OCI-LY1 (cell line): ENCODE results near the gene RAET1L.
"Not testable (repeated sequence)": the region's sequence is repeated elsewhere in the genome, so short reads cannot be mapped to it uniquely, and the experiment has no call there.

Source experiments
- H2AFZ ChIP-seq: fragments of 200-600 bp; sonication (generic), shearing (Covaris generic); 2 replicates; pipeline ENCODE4 v1.6.0; 2014; ENCODE audit warnings: antibody characterized with exemption, mild to moderate bottlenecking, low read length
- H3F3A ChIP-seq: fragments of 200-600 bp; sonication (generic), shearing (Covaris generic); 2 replicates; pipeline ENCODE4 v1.6.0; 2014; ENCODE audit warnings: mild to moderate bottlenecking, antibody characterized with exemption, low read length, moderate library complexity; ENCODE audit not compliant: insufficient read depth
- H3K27ac ChIP-seq: fragments of 200-600 bp; sonication (generic); 2 replicates; pipeline ENCODE4 v1.5.1; 2014; ENCODE audit warnings: low read length, mixed run types, mild to moderate bottlenecking, low read depth; ENCODE audit not compliant: poor library complexity, severe bottlenecking
- H3K27me3 ChIP-seq: fragments of 200-600 bp; sonication (generic); 2 replicates; pipeline ENCODE4 v1.6.0; 2014; ENCODE audit warnings: antibody characterized with exemption, mild to moderate bottlenecking, low read length, moderate library complexity; ENCODE audit not compliant: insufficient read depth
- H3K36me3 ChIP-seq: fragments of 200-600 bp; sonication (generic); 2 replicates; pipeline ENCODE4 v1.6.1; 2014; ENCODE audit warnings: mild to moderate bottlenecking, antibody characterized with exemption, low read length, moderate library complexity, mixed read lengths; ENCODE audit not compliant: insufficient read depth
- H3K4me1 ChIP-seq: fragments of 200-600 bp; sonication (generic); 2 replicates; pipeline ENCODE4 v1.5.1; 2014; ENCODE audit warnings: mild to moderate bottlenecking, low read length, moderate library complexity; ENCODE audit not compliant: insufficient read depth, severe bottlenecking
- H3K4me2 ChIP-seq: fragments of 200-600 bp; sonication (generic), shearing (Covaris generic); 2 replicates; pipeline ENCODE4 v1.6.1; 2014; ENCODE audit warnings: low read length
- H3K4me3 ChIP-seq: fragments of 200-600 bp; sonication (generic); 2 replicates; pipeline ENCODE4 v1.5.1; 2014; ENCODE audit warnings: low read length, low read depth, mild to moderate bottlenecking, mixed read lengths; ENCODE audit not compliant: poor library complexity, severe bottlenecking
- H3K79me2 ChIP-seq: fragments of 200-600 bp; shearing (Covaris generic); 2 replicates; pipeline ENCODE4 v1.6.1; 2016; ENCODE audit warnings: mixed run types, low read length, mixed read lengths; ENCODE audit not compliant: insufficient read depth
- H3K9ac ChIP-seq: fragments of 200-600 bp; sonication (generic), shearing (Covaris generic); 2 replicates; pipeline ENCODE4 v1.6.1; 2014; ENCODE audit warnings: mild to moderate bottlenecking, low read length, mixed read lengths
- H3K9me2 ChIP-seq: fragments of 200-600 bp; sonication (generic), shearing (Covaris generic); 2 replicates; pipeline ENCODE4 v1.6.1; 2014; ENCODE audit warnings: low read depth, mild to moderate bottlenecking, low read length, mixed read lengths
- H3K9me3 ChIP-seq: fragments of 200-600 bp; shearing (Covaris generic); 2 replicates; pipeline ENCODE4 v1.6.1; 2014; ENCODE audit warnings: low read length, mixed read lengths
- H4K20me1 ChIP-seq: fragments of 200-600 bp; sonication (generic), shearing (Covaris generic); 2 replicates; pipeline ENCODE4 v1.6.0; 2016; ENCODE audit warnings: mild to moderate bottlenecking, low read length; ENCODE audit not compliant: insufficient read depth
- CTCF ChIP-seq: fragments of 200-600 bp; sonication (generic), shearing (Covaris generic); IDR thresholded peaks from 2 replicates; pipeline ENCODE4 v1.5.1; 2017; ENCODE audit warnings: mild to moderate bottlenecking, antibody characterized with exemption, low read length, moderate library complexity, mixed read lengths
- EZH2 ChIP-seq: fragments of 200-600 bp; sonication (generic), shearing (Covaris generic); IDR thresholded peaks from 2 replicates; pipeline ENCODE4 v1.8.0; 2017; ENCODE audit warnings: borderline replicate concordance, mixed run types, mild to moderate bottlenecking, antibody characterized with exemption, low read length, moderate library complexity, mixed read lengths

Gene RAET1L

DNA sequence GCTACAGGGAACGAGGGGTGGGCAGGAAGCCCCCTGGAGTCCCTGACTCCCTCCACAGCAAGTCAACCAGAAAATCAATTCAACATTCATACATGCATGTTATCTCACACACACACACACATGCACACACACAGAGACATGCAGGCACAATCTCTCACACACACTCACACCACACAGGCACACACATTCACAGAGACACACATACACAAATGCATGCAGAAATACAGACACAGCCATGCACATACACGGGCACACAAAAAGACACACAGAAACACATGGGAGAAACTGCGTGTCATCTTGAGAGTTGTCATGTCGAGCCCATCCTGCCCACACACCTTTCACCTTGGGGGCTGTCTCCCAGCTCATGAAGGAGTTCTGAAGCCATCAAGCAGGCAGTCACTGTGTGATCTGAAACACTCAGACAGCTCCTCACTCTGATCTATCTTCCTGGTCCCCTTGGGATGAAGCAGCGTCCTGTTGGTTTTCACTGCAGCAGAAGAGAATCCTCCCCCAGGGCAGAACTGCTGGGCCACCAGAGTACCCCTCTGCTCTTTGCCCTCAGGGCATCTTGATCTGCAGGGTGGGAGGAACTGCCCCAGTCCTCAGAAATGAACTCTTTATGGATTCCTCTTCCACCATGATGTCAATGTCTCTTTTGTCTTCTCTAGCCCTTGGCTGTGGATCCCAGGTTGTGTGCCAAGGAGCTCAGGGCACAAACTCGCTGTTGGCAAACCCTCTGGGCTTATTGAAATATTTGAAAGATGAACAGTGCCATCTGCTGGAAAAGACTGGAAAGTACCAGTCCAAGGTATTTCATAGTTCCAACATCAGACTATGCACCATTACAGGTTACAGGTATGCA, 8.8 kb downstream of the RAET1L start:
- Histone ChIP-seq H3K9me3 (no peaks in the 10 kb centered on the region), H3K4me2 (no peak overlapping the region), H3K27me3 (no peaks in the 10 kb centered on the region), H3K36me3 (no peaks in the 10 kb centered on the region), H3K9me2 (no peaks in the 10 kb centered on the region), H3F3A (no peaks in the 10 kb centered on the region), H3K9ac (no peak overlapping the region), H4K20me1 (no peaks in the 10 kb centered on the region), H3K4me1 (no peaks in the 10 kb centered on the region), H3K4me3 (no peak overlapping the region), H2AFZ (no peak overlapping the region), H3K27ac (no peak overlapping the region), H3K79me2 (no peaks in the 10 kb centered on the region)
- TF ChIP-seq CTCF (peak; percentile 55), EZH2 (no peak)

DNA sequence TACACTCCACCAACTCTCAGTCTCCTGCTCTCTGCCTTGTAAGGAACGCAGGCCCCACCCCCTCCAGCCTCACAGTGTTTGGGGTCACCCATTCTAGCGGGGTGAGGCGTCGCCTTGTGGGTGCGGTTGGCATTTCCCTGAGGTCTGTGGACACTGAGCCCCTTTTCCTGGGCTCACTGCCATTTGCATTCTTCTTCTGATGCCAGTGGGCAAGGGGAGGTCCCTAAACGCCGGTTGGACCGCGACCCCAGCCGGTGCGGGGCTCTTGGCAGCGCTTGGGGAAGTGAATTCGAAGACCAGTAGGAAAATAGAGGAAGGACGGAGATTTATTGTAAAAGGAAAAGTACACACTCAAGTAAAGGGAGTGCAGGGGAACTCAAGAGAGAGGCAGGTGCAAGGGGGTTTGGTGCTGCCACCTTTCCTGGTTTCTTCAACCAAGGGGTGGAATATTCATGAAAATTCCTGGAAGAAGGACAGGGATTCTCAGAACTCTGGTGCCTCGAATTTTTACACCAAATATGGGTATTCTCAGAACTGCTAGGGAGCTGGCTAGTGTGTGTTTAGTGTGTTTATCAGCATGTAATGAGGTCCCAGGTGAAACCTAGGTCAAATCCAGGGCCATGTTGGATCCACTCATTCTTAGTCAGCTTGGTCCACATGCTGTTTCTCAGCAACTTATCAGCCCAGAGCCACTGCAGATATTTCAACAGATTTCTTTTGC, 9.9 kb downstream of the RAET1L start:
- not testable (repeated sequence) for H3K79me2 ChIP-seq, H3K4me1 ChIP-seq, H4K20me1 ChIP-seq, H3K4me2 ChIP-seq, H2AFZ ChIP-seq, H3K9me2 ChIP-seq, H3K9ac ChIP-seq, H3F3A ChIP-seq, H3K4me3 ChIP-seq, H3K9me3 ChIP-seq, H3K27me3 ChIP-seq, H3K36me3 ChIP-seq, H3K27ac ChIP-seq

GRCh38 chr6:150014623-150015280, 10.6 kb downstream of the RAET1L start:
- not testable (repeated sequence) for H3K9me3 ChIP-seq, H3K4me1 ChIP-seq, H3K4me3 ChIP-seq, H2AFZ ChIP-seq, H3K9me2 ChIP-seq, H3K4me2 ChIP-seq, H3K36me3 ChIP-seq, H3F3A ChIP-seq, H4K20me1 ChIP-seq, H3K27me3 ChIP-seq, H3K79me2 ChIP-seq, H3K9ac ChIP-seq, H3K27ac ChIP-seq

GRCh38 chr6:150013785-150014622, 11.3 kb downstream of the RAET1L start:
- H3F3A ChIP-seq, H3K79me2 ChIP-seq, H4K20me1 ChIP-seq, H3K4me3 ChIP-seq, H3K9me2 ChIP-seq, H3K4me2 ChIP-seq, H3K4me1 ChIP-seq, H3K36me3 ChIP-seq, H3K27me3 ChIP-seq, H3K9me3 ChIP-seq, H3K9ac ChIP-seq, H2AFZ ChIP-seq, H3K27ac ChIP-seq: not testable (repeated sequence)

DNA sequence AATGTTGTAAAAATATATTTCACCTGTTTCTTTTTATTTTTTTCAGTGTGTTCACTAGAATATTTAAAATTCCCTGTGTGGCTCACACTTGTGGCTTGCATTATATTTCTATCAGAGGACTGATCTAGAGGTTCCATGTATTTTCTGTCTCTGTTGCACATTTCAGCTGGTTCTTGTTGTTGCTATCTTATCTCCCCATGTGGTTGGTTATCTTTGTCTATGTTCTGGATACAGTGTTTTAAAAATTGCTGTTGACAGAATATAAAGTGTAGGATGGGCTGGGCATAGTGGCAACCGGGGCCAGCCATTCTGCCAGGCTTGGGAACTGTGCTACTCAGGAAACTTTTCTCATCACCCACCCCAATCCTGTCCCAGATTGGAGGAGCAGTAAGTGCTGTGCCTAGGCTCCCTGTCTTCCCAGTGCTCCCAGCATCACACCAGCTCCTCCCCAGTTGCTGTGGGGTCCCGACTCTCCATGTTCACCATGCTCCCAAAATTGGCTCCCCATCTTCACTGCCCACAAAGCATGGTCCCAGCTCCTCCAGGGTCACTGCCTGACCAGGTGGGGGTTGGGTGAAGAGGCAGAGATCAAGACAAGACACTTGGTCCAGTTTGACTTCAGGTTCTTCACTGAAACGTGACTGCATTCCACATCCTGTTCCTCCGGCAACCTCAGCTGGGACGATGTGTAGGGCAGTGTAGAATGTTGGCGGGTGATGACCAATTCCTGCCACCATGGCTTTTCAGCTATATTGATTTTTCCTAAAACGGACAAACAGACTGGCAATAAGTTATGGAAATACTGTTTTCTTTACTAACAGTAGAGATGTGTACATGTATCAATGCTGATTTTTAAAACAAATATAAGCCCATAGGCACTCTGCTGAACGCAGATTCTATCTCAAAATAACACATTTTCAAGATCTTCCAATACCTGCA, 12.2 kb downstream of the RAET1L start:
- not testable (repeated sequence) for H2AFZ ChIP-seq, H3K4me3 ChIP-seq, H3K27me3 ChIP-seq, H3K4me2 ChIP-seq, H3K27ac ChIP-seq, H3K9me2 ChIP-seq, H4K20me1 ChIP-seq, H3K36me3 ChIP-seq, H3K4me1 ChIP-seq, H3F3A ChIP-seq, H3K79me2 ChIP-seq, H3K9ac ChIP-seq, H3K9me3 ChIP-seq
